NOMO-1 treated with DMSO at 0.1 percent for 48 hours (cell line): ENCODE data around the gene CACNA1C.

Source experiments
- DNase-seq: peaks from one replicate; lab custom pipeline; 2025; ENCODE audit not compliant: unreplicated experiment; lab: John Stamatoyannopoulos, UW

Gene CACNA1C

DNA sequence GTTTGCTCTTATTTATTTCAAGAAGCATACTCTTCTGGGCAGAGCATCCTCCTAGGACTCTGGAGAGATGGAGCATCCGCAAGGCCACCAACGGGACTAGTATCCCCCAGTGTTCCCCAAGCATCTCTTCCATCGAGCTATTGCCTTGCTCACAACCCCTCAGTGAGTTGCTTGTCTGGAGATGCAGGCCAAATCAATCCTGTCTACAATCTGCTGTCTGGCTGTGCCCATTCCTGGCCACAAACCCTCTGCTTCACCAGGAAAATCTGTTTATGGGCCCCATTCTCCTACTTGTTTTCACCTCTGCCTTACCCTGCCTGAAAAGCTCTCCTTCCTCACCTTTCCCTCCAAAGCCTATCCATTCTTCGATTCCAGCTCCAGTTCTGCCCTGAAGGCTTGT lies 219.2 kb downstream of the CACNA1C start:
- DNase-seq = no peak

DNA sequence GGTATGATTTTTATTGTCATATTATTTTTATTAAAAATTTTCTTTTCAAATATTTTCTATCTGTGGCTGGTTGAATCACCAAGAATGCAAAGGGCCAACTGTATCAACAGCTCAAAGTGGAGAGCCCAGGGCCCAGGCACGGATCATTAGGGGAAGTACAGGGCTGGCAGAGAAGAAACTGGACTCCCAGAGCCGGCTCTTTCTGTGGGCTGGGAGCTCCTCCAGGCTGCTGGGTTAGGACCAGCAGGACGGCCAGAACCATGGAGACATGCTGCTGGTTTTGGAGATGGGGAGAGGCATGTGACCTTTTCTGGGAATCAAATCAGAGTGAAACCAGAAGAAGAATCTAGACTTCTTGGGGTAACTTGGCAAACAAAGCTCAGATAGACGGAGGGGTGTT lies 220.5 kb downstream of the CACNA1C start:
- no peak for DNase-seq

DNA sequence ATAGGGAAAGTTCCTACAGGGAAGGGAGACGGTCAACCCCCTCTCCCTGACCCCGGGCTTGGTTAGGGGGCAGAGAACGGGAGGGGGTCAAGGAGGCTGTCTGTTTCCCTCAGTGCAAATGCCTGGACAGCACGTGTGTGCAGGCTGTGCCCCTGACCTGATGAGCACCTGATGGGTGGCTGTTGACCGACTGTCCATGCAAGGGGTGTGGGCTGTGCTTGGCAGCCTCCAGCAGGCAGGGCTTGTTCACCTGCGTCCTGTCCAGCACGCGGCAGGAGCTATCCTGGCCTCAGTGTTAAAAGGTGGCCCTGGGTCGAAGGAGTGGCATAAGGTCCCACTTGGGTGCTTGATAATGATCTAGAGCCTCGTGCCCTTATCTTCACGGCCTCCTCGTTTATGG lies 221.0 kb downstream of the CACNA1C start:
- DNase-seq = no peak

DNA sequence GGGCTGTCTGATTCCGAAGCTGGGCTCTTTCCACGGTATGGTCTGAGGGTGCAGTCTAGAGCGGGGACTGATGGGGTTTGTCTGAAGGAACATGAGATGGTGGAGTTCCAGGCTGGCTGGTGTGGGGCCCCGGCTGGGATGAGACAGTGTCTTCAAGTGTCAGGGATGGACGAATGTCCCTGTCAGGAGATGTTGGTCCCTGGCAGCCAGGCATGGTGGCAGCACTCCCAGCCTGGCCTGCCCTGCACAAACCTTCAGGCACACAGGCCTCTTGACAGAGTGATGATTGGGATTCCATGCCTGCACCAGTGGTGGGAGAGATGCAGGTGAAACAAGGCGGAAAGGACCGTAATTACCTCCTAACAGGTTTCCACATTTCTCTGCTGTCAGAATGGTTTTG lies 221.9 kb downstream of the CACNA1C start:
- no peak for DNase-seq

DNA sequence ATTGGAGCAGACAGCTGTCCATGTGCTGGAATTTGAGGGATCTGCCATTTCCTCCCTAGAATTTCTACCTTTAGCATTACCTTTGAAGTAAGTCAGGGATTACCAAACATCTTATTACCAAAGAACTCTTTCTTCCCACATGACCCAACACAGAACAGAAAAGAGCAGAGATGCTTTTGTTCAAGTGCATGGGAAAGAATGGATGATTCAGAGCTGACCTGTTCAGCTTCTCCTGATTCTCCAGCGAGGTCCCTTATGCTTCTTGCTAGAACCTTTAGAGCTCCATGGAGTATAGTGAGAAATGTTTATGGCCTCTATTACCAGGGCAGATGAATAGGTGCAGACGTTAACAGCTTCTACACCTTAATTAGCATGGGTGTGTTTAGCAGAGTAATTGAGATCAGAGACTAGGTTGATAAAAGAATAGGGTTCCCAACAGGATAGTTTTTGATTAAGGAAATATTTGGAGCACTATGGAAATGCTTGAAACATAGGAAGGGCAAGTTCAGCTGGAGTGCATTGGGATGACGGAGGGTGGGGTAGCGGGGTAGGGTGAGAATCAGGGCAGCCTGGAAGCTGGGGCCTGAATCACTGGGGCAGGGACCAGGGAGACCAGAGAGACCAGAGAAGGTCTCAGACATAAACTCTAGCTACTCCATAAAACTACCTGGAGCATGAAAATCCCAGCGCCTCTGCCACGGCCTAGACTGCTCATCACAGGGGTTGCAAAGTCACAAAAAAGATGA lies 223.7 kb downstream of the CACNA1C start:
- DNase-seq = no peak

DNA sequence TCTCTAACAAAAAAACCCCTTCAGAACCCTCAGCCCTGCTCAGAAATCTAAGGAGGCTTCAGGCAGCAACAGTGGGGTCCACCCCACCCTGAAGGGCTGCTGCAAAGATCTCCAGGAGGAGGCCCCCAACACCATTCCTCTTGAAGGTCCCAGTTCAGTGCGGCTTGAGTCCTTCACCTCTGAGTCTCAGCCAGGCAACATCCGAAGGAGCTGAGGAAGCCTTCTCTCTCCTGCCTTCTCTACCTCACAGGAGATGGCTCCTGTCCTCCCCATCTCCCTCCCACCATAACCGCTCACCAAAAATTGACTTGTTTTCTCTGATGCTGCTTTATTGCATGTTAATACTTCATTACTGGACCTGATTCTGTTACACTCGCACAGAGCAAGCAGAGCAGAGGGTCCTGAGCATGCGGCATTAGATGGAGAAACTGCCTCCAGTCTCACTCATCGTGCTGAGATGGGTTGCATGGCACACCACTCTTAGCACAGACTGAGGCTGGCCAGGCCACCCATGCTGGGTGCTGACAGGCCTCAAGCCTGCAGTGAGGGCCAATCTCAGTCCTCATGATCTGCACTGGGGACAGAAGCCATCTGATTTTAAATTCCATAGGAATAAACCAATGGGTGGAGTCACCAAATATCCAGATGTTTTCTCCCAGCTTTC lies 224.8 kb downstream of the CACNA1C start:
- DNase-seq = no peak

DNA sequence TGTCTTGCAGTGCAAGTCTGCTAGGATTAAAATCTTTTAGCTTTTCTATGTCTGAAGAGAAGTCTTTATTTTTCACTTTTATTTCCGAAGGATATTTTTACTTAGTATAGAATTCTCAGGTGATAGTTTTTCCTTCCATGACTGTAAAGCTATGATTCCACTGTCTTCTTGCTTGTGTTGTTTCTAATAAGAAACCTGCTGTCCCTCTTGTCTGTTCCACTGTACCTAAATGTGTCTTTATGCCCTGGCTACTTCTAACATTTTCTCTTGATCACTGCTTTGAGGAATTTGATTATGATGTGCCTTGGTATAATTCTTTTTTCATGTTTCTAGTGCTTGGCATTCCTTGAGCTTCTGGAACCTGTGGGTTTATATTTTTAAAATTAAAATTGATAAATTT lies 228.7 kb downstream of the CACNA1C start:
- DNase-seq = no peak

DNA sequence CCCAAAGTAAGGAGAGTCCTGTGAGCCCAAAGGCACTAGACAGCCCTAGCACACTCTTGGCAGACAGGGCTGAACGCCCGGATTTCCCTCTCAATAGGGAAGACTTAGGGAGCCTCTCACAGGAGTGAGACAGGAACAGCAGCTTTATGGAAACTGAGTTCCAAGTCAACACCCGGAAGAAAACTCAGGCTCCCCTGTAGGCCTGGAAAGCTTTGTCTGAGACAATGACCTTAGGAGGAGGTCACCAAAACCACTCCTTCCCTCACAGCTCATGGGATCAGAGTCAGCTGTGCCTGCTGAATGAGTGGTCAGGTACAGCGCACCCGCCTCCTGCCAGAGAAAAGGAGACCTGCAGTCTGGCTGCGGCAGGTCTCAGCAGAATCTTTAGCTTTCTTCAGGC lies 229.5 kb downstream of the CACNA1C start:
- no peak for DNase-seq

DNA sequence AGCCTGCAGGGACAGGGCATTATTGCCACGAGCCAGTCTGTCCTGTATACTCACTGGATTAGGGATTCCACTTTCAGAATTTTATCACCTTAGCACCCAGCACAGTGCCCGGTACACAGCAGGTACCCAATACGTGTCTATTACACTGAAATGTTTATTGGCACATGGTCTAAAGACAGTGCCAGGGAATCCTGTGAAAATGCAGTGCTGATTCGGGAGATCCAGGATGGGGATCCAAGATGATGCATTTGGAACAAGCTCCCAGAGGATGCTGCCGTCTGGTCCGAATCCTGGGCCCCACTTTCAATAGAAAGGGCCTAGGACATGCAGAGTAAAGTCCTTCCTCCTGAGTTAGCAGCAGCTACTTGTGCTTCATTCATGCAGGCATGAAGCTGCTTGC lies 230.7 kb downstream of the CACNA1C start:
- DNase-seq = no peak

DNA sequence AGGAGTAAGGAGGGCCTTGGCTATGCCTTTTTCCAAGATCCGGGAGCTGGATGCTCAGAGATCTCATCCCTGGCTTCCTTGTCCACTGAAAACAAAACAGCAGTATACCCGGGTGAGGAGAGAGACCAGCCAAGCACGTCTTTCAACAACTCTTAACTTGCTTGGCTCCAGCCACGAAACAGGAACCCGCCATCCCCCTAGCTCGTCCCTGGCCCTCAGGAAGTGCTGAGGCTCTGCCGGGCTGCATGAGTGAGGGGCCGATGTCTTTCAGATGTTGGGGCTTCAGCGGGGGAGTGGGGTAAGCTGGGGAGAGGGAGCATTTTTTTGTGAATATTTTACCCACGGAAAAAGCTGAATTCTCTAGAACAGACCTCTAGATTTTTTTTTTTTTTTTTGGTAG lies 231.1 kb downstream of the CACNA1C start:
- peak; percentile 61 for DNase-seq

DNA sequence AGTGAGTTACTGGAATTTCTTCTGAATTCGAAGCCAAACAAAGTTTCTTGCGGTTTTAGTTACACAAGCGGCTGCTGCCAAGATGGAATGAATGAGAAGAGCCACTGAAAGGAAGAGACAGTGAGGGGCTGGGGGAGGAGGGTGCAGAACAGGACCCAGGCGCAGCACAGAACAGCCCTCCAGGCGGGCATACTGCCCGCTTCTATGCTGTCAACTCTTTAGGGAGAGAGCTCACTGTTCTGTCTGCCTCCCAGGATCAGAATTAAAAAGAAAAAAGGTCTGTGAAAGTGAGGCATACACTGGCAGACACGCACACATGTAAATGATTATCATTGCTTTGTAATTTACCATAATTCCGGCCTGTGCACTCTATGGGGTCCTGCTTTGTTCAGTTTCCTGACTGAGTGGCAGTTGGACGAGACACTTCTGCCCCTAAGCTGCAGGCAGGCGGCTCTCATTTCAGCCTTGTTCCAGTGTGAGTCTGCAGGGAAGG lies 231.6 kb downstream of the CACNA1C start:
- peak; percentile 61 for DNase-seq

DNA sequence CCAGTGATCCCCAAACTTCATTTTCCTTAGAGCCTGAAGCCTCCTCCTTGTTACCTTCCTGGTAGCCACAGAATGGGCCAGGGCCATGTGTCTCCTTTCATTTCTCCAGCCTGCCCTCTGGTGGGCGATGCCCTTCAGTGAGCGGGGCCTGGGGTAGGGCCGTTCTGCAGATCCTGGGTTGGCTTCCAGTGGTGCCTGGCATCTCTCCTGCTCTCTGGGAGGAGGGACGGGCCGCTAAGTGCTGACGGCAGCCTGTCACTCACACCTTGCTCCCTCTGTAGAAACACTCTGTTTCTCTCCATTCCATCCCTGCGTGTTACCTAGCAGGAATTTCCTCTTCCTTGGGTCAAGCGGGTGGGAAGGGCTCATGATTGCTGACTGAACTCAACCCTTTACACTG lies 232.1 kb downstream of the CACNA1C start:
- DNase-seq = peak; percentile 75

DNA sequence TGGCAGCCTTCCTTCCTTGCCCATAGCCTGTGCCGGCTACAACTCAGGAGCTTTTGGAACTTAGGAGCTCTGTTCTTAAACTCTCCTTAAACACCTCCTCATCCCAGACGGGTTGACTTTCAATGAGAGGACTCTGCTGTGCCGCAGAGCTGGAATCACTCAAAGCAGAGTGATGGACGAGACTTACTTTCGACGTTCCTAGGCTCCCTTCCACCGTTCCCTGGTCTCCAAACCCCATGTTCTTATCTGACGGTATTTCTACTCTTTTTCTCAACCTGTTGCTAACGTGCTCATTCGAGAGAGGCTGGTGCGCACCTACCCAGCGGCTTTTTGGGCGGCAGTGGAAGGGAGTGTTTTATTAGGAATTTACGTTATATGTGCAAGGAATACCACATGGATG lies 232.7 kb downstream of the CACNA1C start:
- no peak for DNase-seq

DNA sequence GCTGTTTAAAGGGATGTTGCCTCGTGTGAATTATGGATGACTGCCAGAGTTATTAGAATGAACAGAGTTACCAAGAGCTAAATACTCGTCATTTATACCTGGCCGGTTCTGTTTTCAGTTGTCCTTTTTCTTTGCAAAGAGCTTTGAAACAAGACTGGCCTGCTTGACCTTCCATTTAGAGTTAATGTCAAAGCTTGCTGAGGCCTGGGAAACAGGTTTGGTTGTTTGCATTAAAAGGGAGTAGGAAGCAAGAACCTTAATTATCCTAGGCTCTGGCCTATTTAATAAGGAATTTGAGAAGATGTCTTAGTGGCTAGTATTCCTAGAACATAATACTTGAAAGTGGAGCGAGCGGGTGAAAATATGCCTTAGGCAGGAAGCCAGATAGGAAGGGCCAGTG lies 233.3 kb downstream of the CACNA1C start:
- DNase-seq = no peak

DNA sequence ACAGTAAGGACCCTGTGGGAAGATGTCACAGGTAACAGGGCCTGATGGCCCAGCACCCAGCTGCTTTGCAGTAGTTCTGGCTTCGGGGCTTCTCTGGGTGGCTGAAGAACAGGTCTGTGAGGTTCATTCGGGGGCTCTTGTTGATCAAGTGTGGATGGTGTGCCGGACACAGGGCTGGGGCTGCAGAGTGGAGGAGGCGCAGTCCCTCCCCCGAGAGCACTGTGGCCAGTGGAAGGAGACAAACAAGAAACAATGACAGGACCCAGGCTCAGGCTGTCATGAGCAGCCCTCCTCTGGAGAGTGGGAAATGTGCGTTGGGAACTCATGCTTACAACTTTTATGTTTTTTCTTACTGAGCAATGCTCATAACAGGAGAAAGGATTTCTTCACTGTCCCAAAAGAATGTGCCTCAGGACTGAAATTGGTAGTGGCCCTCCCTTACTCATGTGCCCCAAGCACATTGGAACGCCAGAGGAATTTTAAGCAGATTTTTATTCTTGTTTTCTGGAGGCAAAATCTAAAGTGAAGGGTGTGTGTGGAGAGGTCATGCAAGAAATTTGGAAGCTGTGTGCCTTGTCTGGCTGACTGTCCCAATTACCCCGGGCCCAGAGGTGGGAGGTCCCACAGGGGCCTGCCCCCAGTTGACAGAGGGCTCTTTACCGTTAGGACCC lies 233.8 kb downstream of the CACNA1C start:
- no peak for DNase-seq

DNA sequence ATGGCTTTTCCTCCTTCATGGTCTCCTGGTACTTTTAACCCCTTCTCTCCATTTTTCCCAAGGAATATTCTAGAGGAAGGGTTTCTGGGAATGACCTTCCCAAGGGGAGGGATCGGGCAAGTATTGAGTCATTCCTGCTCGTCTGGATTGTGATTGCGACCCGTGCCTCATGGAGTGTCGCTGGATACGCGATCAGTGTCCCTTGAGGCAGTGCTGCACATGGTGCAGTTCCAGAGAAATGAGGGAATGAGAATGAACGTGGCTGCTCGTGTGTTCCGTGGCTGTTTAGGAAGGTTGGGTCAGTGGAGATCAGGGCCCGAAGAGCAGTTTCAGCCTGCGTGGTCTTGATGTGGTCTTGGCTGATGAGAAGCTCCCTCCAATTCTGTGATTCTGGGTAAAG lies 234.4 kb downstream of the CACNA1C start:
- DNase-seq = no peak

DNA sequence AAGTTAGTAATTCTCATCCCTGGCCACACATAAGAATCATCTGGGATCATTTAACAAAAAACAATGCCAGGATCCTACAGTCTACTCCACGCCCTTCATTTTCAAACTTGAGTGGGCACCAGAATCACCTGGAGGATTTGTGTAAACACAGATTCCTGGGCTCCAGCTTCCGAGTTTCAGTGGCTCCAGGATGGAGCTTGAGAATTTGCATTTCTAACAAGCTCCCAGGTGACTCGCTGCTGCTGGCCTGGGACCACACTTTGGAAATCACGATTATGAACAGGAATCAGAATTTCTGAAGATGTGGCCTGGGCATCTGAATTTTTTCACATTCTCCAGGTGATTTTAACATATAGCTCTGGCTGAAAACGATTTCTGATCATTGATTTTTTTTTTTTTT lies 234.8 kb downstream of the CACNA1C start:
- no peak for DNase-seq

DNA sequence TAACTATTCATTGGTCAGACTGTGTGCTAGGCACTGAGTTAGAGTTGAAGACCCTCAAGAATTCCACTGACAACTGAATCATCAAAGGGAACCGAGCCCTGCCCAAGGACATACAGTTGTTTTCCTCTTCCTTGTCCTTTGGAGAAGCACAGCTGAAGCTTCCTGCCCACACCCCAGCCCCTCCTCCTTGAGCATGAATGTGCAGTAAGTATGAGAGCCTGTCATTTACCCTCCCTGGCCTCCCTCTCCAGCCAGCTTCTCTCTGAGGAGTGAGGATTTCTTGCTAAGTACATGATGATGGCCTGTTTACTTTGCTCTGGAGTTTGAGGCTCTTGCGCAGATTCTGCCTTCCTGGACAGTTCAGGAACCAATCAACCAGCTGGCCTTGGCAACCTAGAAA lies 235.2 kb downstream of the CACNA1C start:
- peak; percentile 41 for DNase-seq

DNA sequence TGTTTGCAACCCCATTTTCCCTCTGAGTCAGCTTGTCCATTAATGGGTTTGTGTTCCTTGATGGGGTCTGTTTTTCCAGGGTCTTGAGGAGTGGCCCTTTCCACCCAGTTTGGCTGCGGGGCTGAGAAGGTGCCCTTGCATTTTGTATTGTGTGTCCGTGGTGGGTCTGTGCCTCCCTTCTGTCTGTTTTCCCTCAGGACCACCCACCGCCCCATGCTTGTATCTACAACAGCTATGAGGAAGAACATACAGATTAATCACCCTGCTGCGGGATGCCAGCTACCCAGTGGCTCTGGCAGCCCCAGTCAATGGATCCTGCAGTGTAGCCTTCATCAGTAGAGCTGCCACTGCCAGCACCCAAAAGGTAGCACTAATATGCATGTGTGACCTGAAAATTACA lies 235.7 kb downstream of the CACNA1C start:
- no peak for DNase-seq

DNA sequence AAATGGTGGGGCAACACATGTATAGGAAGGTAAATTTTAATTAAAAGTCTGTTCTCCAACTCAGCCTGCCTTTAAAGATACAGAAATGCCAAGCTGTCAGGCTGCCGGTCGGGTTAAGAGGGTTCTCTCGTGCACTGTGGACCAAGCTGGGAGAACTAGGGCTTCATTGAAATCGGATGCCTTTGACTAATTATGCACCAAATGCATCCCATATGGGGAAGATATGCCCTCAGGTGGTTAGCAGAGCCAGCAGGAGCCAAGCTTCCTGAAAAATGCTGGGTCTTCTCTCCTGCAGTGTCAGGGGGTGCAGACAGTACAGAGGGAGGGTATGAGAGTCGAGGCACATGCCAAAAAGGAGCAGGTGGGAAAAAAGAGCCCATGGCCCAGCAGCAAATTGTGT lies 236.1 kb downstream of the CACNA1C start:
- no peak for DNase-seq

DNA sequence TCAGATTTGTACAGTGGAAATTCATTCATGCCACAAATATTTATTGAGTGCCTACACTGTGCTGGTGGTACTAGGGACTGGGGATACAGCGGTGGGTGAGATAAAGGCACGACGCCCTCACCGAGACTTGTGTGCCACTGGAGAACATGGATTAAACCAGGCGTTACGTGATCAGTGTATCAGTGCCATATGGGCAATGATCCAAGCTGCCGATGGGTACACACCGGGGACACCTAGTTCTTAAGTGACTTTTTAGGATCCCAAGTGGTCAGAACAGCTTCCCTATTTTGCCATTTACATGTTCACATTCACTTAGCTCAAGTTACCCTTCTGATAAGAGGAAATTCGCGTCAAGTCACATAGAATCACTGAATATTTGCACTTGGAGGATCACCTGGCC lies 236.7 kb downstream of the CACNA1C start:
- no peak for DNase-seq

DNA sequence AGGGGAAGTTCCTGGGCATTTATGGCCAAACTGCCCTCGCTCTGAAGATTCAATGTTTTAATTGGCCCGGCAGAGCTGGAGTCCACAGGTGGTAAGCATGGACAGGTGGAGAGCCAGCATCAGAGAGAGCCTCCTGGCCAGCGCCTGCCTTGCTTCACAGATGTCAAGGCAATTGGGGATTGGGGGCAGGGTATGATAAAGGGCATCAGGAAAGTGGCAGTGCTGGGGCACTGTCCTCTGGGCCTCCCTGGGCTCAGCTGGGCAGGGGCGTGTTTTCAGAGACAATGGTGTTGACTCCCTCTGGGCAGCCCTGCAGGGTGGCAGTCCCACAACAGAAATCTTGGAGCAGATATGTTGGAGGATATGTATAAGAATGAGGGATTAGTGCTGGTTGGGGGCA lies 237.3 kb downstream of the CACNA1C start:
- DNase-seq = no peak
